ENCODE measurements around the gene ITM2C.

The ITM2C gene

DNA sequence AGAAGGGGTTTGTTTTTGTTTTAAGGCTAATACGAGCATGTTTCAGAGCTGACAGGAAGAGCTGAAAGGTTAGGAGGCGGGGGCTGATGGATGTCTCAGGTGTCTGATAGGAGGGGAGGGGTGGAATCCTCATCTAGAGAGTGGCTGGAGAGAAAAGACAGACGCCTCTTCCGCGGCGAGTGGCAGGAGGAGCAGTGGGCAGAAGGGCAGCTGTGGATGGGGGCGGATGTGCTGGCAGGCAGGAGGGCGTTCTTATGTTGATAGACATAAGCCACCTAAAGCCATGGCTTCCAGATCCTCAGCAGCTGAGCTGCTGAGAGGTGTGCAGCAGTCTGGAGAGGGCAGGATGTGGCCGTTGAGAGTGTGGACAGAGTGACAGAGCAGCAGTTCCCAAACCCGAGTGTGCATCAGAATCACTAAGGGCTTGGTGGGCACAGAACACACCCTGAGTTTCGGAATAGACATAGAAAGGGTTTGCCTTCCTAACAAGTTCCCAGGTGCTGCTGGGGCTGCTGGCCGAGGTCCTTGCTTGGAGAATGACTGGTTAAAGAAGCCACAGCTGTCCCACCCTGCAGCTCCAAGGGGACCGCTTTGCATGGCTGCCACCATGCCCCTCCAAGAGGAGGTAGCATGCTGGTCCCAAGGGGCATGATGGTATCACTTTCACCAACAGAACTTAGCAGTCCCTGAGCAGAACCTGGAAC, 3.0 kb upstream of the ITM2C start:
- DNase-seq, result peak; percentile 21

DNA sequence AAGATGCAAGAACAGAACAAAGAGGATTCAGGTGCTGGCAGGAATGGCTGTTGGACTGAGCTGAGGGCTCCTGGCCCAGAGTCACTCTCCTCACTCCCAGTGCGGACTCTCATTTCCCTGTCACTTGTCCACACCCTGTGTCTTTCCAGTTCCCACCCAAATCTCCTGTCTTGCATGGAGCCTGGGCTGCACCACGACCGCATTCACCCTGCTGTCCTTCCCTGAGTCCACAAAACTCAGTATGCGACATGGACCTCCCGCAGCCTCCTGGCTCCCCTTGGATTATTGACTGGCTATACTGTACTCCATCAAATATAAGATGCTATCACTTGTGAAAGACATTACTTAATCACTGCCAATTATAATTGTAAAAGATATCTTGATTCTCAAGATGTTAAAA, 2.5 kb upstream of the ITM2C start:
- DNase-seq, result no peak

DNA sequence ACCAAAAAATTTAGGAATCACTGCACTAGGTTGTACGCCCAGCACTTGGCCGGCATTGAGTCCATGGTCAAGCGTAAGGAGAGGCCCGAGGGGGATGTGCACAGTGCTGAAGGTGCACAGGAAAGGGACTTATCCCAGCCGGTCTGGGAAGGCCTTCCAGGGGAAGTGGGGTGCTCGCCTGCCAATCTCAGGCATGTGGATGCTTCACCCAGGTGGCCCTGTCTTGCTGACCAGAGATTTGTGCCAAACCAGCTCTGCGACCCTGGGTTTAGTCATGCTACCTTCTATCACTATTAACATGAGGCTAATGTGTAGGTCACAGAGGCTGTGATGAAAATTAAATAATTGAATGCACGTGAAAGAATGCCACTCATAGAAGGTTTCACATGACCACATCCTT, 1.7 kb upstream of the ITM2C start:
- no peak for DNase-seq

DNA sequence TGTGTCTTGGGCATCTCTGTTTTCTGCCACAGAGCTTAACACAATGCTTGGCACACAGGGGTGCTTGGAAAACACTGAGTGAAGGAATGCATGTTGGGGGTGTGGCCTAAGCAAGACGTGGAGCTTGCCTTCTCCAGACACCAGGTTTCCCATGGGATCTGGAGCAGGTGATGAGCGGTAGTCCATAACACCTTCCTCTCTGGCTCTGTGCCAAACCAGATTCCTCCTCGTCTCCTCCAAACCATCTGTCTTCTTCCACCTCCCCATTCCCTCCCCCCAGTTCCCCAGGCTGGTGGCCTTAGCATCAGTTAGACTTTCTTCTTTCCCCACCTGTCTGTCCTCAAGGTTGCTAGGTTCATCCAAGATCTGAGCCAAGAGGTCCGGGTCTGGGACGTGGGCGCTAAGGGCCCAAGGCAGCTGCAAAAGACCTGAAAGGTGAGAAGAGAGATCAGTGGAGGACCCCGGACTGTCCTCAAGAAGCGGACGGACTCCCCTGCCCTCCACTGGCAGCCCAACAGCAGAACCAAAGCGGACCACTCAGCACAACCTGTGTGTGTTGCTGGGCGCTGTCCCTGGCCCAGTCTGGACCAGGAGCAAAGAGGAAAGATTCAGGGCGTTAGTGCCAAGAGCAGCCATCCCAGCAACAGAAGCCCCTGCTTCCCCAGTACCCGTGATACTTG, 1.2 kb upstream of the ITM2C start:
- no peak for DNase-seq

DNA sequence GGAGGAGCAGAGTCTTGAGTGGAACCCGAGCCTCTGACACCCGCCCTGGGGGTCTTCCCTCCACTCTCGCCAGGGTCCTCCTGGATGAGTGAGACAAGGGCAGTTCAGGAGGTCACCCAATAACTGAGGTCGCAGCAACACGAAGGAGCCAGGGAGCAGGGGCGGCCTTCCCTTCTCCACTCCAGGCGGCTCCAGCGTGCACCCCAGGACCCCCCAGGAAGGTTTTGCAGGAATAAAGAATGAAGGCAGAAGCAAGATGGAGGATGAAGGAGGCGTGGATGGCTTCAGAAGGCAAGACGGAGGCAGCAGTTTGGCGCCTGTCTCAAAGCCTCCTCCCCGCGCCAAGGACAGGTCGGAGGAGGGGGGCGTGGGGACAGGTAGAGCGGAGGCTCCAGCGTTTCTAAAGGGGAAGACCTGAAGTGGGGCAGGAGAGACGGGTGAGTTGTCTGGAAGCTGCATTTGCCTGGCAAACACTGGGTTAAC, 579 bp upstream of the ITM2C start:
- DNase-seq, result no peak

DNA sequence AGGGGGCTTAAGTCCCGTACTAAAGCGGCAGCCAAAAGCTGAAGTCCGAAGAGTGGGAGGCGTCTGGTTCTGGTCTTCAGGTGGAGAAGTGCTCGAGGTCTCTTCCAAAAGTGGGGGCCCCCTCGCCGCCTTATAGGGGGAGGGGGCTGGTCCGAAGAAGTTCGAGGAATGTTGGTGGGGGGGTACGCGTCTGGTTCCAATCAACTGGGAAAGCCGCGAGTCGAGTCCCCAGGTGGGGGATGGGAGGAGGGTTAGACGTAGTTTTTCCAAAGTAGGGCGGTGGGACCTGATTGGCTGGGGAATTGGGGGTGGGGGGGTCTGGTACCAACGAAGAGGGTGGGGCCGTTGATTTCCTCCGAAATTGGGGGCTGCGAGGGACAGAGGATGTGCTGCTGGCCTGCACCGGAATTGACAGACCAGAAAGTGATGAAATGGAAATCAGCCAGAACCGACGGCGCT, 594 bp downstream of the ITM2C start:
- no peak for DNase-seq

DNA sequence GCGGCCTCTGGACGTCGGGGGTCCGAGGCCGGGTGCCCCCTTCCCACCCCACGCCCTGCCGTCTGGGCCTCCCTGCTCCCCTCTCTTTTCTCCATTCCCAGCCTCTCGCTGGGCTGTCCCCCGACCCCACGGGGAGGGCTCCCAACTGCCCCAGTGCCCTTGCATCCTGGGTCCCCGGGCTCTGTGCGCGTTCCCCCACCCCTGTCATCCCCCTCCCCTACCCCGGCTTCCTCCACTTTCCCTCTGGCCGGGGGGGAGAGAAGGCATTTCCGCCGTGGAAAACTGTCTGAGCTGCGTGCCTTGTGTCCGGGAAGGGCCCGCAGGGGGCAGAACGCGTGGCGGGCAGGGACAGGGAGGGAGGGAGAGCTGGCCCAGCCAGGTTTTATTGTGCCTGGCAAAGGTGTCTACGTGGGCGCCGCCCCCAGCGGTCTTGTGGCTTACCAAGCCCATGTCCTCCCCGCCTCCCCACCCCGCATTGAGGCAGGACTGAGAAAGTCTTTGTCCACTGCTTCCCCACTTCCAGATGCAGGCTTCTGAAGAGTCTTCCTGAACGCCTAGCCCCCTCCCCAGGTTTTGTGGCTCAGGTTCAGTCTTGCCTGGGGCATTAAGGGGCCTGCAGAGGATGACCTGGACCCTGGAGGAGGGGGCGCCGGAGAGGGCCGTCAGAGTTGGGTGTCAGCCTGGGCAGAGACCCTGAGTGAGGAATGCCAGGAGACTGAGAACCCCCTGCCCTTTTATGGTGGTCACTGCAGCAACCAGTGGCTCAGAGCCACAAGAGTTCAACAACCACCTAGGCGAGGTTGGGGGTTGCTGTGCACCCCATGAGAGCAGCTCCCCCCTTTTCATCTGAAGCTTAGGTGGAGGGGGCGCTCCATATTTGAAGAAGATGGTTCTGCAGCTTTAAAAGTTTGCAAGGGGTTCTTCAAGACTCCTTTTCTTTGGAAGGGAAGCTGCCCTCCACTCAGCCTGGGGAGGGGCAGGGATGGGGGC, 1.3 kb downstream of the ITM2C start:
- DNase-seq, result no peak

DNA sequence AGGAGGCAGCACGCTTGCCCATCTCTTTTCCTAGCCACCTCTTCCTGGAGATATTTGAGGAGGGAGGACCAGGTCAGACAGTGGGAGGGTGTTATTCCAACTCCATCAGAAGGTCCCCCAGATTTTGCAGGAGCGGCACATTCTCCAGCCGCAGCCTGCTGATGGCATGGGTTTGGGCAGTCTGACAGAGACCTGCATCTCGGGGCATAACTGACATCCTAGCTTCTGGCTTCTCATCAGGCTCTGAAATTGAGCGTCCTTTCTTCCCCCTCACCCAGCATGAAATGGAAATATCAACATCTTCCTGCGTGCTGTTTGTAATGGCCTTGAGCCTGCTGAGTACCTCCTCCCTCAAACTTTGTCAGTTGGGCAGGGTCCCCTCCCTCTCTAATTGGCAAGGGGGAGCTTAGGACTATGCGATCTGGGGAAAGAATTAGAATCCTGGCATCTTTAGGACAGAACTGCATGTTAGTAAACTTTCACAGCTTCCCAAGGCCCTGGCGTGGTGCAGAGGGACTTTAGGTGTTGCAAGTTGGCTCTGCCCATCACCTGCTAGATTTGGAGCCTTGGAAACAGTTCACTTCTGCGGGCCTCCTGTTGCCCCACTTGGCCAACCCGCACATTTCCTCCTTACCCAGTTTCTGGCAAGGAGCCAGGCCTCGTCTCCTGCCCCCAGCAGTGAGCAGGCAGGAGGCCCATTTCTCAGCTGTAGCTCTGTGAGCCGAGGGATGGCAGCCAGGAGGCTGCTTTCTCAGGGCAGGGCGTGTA, 2.2 kb downstream of the ITM2C start:
- peak; percentile 18 for DNase-seq

DNA sequence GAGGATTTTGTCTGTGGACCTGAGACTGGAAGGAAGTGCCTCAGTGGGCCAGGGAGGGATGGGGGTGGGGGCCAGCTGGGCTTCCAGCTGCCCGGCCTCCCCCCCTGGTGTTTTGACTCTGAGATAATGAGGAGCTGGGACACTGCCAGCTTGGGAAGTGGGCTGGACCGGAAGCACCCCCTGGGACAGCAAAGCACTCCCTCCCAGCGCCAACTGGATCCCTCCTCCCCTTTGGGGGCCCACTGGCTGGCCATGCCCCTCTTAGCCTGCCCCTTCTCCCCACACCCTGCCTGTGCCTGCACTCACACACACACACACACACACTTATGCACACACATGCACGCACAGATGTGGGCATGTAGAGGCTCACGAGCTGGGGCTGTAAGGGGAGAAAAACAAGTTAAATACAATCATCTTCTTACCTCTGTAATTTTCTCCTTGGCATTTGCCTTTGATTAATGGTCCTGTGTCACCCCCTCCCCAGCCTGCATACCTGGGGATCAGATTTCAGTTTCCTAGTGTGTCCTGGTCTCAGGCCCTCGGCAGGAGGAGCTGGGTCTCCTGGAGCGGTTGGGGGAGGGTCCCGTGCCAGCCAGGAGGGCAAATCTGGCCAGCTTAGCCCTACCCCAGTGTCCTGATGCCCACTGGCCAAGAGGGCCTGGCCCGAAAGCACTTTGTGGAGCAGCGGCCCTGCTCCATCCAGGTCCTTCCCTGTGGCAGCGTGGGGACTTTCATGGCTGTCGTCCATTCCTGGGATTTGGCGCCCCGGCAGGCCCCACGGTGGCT, 3.6 kb downstream of the ITM2C start:
- DNase-seq, result no peak

DNA sequence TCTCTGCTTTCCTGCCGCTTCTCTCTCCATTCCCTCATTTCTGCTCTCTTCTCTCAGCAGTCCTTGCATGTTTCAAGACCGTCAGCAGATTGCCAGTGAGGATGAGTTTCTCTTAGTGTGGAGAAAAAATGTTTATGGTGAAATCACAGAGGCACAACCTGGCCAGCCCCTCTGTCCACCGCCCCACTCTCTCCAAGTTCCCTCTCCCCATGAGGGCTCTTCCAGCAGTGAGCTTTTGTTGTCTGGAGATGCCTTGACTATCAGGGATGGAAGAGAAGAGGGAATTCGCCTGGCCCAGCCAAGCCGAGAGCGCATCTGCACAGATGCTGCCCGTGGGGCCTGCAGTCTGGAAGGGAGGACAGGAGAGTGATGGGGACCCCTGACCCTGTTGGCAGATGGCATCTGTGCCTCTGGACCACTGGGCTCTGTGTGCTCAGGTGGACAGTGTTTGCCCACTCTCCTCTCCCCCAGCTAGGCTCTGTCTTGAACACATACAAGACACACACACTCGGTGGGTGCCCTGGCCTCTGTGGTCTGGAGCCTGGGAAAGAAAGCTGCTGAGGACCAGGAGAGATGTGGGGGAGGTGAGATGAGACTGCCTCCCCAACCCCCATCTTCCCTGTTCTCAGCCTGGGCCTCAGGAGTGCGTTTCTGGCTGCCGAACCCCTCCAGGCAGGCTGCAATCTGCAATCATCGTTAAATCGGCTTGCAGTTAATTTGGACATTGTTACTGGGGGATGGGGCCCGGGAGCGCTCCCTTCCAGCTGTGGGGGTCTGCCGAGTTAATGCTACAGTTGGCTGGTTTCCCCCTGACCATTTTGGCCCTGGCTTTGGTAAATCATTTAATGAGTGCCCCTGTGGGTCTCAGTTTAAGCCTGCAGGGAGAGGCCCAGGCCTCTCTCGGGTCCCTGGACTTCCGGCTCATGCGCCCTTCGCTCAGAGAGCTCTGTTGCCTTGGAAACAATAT, 4.5 kb downstream of the ITM2C start:
- no peak for DNase-seq

DNA sequence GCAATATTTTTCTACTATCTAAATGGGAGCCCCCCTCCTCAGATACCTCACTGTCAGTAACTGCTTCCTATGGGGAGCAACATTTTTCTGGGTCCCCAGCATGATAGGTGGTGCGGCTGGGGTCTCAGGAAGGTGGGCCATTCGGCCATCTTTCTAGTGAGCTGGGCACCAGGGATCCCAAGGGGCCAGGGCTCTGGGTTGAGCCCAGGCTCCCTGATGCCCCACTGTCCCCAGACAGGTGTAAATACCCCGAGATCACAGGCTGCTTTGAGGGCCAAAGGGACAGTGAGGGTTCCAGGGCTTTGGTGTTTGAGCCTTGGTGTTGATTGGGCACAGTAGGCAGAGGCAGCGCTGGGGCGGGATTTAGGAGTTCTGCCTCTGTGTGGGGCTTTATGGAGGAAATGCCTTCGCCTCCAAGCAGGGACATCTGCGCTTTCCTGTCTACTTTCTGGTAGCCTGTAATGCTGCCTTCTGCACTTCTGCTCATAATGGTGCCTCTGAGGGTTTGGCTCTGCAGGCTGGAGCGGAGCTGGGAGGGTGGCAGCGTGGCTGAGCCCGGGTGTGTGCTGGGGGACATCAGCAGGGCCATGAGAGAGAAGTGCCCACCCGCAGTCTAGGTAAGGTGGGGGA, 5.3 kb downstream of the ITM2C start:
- DNase-seq, result no peak

DNA sequence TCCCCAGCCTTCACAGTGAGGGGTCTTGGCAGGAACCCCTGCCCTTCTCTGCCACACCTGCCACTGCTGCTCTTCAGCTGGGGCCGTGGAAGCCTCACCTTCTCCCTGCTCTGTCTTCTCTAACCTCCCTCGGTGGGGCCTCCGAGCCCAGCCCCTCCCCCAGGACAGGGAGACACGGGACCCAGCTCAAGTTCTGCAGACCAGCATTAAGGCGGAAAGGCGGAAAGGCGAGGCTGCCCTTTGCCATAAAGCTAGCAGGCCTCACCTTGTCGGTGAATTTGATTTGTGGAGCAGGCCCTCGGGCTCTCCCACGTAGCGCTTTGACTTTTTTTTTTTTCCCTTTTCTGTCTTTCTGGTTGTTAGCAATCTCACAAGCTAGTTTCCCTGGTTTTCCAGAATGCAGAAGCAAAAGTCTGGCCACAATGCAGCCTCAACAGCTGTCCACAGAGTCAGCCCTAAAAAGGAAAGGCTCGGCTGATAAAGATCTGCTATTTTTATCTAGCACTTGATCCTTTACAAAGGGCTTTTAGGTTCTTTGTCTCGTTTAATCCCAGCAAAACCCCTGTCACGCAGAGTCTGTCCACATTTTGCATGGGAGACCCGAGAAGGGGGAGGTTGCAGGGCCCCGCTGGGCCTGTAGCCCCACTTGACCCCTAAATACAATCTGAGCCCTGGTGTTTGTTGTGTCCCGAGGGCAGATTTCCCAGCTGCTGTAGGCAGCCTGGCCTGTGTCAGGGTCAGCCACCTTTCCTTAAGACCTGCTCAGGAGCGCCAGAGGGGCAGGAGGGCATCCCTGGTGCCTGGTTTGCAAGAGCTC, 6.0 kb downstream of the ITM2C start:
- DNase-seq, result no peak

DNA sequence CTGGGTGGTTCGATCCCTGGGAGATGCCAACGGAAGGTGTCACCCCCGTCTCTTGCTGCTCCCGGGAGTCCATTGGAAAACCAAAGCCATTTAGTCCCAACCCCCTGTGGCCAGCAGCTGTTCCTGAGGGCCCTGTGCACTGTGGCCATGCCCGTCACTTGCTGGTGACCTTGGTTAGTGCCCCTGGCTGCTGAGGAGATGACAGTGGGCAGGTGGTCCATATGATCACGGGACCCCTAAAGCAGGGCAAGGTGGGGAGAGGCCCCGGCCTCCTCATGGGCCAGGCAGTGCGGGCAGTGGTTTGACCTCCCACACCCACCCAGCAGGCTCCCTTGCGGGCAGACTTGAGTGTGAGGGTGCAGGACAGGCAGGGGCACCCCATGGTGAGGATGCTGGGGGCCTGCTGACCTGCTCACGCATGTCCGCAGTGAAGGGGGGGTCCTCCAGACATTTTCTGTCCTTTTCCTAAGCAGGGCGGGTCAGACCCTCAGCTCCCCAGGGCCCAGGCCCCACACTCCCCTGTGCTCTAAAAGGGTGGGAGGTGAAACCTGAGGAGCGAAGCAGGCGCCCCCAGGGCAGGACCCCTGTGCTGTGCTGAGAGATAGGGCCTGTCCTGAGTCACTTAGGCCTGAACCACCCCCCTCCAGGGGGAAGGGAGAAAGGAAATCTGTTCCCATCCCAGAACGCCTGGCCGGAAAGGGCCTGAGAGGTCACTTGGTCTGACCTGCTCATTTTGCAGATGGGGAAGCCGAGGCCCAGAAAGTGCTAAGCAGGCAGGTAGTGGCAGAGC, 6.8 kb downstream of the ITM2C start:
- no peak for DNase-seq

DNA sequence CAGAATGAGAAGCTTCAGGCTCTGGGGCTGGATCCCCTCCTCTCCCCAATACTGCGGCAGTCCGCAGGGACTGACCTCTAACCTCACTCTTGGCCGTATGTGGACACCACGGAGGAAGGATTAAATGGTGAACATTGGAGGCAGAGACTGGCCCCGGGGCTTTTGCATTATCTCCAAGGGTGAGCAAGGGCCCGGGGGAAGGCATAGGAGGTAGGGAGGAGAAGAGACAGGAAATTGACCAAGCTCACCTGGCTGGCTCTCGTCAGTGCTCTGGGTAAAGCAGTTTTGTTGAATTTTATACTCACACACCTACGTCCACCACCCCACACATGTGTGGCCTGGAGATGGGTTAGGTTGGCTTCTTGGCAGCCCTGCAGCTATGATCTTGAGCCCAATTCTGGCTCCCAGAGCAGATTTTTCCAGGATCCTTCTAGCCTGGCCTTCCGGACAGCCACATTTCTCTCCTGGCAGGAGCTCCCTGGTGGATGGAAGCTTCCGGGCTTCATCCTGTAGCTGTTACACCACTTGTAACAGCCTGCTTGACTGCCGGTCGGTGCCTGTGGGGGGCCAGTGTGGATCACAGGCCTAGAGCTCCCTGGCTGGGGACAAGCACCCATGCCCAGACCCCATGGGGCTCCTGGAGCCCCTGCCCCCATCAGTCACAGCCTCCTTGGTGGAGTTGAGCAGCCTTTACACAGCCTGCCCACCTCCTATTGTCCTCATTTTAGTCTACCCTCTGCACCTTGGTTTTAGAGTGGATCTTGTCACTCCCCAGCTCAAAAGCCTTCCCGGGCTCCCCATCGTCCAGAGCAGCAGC, 7.6 kb downstream of the ITM2C start:
- no peak for DNase-seq

DNA sequence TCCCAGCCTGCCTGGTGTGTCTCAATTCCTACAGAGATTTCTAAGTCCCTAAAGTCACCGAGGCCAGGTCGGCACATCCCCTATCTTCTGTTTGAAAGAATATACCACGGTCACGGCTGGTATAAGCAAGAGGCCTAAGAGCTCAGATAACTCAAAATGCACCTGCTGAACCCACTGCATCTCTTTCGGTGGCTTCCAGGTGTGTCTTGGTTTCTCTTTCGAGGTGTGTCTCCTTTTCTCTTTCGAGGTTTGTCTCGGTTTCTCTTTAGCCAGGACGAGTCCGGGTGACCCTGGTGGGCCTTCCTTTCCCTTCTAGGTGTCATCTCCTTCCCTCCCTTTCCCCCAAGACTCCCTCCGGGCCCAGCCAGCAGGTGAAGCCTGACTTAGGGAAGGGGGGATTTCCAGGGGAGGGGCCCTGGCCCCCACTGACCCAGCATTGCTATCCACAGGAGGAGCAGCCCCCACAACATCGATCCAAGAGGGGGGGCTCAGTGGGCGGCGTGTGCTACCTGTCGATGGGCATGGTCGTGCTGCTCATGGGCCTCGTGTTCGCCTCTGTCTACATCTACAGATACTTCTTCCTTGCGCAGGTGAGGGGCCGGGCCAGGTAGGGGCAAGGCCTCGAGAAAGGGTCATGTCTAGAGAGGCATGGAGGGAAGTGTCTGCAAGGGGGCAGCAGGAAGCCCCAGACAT, 8.4 kb downstream of the ITM2C start:
- no peak for DNase-seq

DNA sequence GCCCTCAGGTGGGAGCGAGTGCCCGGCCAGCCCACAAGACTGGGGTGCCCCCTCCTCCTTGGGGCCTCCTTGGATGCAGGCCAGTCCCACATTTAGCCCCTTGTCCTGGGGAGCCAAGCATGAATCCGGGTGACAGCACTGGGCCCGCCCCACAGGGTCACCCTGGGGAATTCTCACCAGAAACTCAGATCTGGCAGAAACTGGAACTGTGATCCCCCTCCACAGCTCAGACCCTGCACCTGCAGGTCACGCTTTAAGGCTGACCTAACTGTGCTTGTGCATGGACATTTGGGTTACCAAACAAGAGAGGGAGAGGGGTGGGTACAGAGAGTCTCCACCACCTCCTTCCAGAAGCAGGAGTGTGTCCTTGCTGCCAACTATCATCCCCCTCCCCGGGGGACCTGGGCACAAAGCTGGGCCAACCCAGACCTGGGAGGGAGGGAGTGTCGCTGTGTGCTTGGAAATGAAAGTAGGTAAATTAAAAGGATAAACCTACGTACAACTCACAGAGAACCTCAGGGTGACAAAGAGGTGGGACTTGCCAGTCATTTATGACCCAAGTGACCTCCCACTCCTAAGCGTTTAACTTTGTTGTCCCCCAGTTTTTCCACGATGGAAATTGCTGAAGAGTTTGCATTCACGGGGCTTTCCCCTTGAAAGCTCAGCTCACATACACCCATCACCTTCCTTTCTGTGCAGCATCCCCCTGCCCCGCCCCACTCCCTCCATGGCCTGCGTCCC, 9.1 kb downstream of the ITM2C start:
- no peak for DNase-seq

All from DMS79 (cell line).